ENCODE data around the gene CCNDBP1.

CCNDBP1 gene

GRCh38 chr15:43238671-43239131 lies 53.5 kb downstream of the CCNDBP1 start:
- Histone ChIP-seq H2AFZ (no peak overlapping the region), H3K36me3 (ENCODE audit: control insufficient read depth, insufficient read depth, low read length) (no peaks in the 10 kb centered on the region), H3K79me2 (no peaks in the 10 kb centered on the region), H3K9me3 (ENCODE audit: control insufficient read depth, low read length) (no peaks in the 10 kb centered on the region), H3K27ac (no peak overlapping the region), H3K27me3 (ENCODE audit: control insufficient read depth, insufficient read depth, low read length) (no peaks in the 10 kb centered on the region), H3K4me3 (ENCODE audit: low read depth, low read length) (no peak overlapping the region), H3K4me1 (no peaks in the 10 kb centered on the region), H3K9ac (no peak overlapping the region), H3K4me2 (ENCODE audit: low read length) (no peak overlapping the region)
- TF ChIP-seq, protein P1, sequence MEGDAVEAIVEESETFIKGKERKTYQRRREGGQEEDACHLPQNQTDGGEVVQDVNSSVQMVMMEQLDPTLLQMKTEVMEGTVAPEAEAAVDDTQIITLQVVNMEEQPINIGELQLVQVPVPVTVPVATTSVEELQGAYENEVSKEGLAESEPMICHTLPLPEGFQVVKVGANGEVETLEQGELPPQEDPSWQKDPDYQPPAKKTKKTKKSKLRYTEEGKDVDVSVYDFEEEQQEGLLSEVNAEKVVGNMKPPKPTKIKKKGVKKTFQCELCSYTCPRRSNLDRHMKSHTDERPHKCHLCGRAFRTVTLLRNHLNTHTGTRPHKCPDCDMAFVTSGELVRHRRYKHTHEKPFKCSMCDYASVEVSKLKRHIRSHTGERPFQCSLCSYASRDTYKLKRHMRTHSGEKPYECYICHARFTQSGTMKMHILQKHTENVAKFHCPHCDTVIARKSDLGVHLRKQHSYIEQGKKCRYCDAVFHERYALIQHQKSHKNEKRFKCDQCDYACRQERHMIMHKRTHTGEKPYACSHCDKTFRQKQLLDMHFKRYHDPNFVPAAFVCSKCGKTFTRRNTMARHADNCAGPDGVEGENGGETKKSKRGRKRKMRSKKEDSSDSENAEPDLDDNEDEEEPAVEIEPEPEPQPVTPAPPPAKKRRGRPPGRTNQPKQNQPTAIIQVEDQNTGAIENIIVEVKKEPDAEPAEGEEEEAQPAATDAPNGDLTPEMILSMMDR (IDR thresholded peaks at IDR 0.05) = no peak

GRCh38 chr15:43239732-43240491 lies 54.7 kb downstream of the CCNDBP1 start:
- Histone ChIP-seq H3K27me3 (ENCODE audit: control insufficient read depth, insufficient read depth, low read length) (no peaks in the 10 kb centered on the region), H3K4me2 (ENCODE audit: low read length) (no peak overlapping the region), H3K9me3 (ENCODE audit: control insufficient read depth, low read length) (no peaks in the 10 kb centered on the region), H3K4me3 (ENCODE audit: low read depth, low read length) (no peak overlapping the region), H2AFZ (no peak overlapping the region), H3K27ac (no peak overlapping the region), H3K9ac (no peak overlapping the region), H3K4me1 (no peaks in the 10 kb centered on the region), H3K79me2 (no peaks in the 10 kb centered on the region), H3K36me3 (ENCODE audit: control insufficient read depth, insufficient read depth, low read length) (no peaks in the 10 kb centered on the region)
- TF ChIP-seq, protein P1 (IDR thresholded peaks at IDR 0.05) = no peak

GRCh38 chr15:43241100-43241499 lies 55.9 kb downstream of the CCNDBP1 start:
- Histone ChIP-seq H3K4me1 (no peaks in the 10 kb centered on the region), H3K27ac (no peak overlapping the region), H2AFZ (no peak overlapping the region), H3K9me3 (ENCODE audit: control insufficient read depth, low read length) (no peaks in the 10 kb centered on the region), H3K36me3 (ENCODE audit: control insufficient read depth, insufficient read depth, low read length) (no peaks in the 10 kb centered on the region), H3K9ac (no peak overlapping the region), H3K79me2 (no peaks in the 10 kb centered on the region), H3K4me3 (ENCODE audit: low read depth, low read length) (no peak overlapping the region), H3K4me2 (ENCODE audit: low read length) (no peak overlapping the region), H3K27me3 (ENCODE audit: control insufficient read depth, insufficient read depth, low read length) (no peaks in the 10 kb centered on the region)
- TF ChIP-seq, protein P1 (IDR thresholded peaks at IDR 0.05) = no peak

GRCh38 chr15:43242616-43243015 lies 57.4 kb downstream of the CCNDBP1 start:
- Histone ChIP-seq H3K4me2 (ENCODE audit: low read length) (no peak overlapping the region), H3K4me3 (ENCODE audit: low read depth, low read length) (no peak overlapping the region), H3K79me2 (no peaks in the 10 kb centered on the region), H3K36me3 (ENCODE audit: control insufficient read depth, insufficient read depth, low read length) (no peaks in the 10 kb centered on the region), H2AFZ (no peak overlapping the region), H3K4me1 (no peaks in the 10 kb centered on the region), H3K9ac (no peak overlapping the region), H3K27me3 (ENCODE audit: control insufficient read depth, insufficient read depth, low read length) (no peaks in the 10 kb centered on the region), H3K9me3 (ENCODE audit: control insufficient read depth, low read length) (no peaks in the 10 kb centered on the region), H3K27ac (no peak overlapping the region)
- TF ChIP-seq, protein P1 (IDR thresholded peaks at IDR 0.05) = no peak
